ENCODE data around the gene TBP. TPM values are rescaled to one million over a fixed set of nuclear protein-coding genes. Genes with fewer than 3 reads are reported as not detected.

The TBP gene
- total and polyA plus RNA-seq, 2 of the 13 experiments (the other 11 are each of a cell fraction or from before 2014, with no cell fraction given): 21.7 to 28.1 TPM

DNA sequence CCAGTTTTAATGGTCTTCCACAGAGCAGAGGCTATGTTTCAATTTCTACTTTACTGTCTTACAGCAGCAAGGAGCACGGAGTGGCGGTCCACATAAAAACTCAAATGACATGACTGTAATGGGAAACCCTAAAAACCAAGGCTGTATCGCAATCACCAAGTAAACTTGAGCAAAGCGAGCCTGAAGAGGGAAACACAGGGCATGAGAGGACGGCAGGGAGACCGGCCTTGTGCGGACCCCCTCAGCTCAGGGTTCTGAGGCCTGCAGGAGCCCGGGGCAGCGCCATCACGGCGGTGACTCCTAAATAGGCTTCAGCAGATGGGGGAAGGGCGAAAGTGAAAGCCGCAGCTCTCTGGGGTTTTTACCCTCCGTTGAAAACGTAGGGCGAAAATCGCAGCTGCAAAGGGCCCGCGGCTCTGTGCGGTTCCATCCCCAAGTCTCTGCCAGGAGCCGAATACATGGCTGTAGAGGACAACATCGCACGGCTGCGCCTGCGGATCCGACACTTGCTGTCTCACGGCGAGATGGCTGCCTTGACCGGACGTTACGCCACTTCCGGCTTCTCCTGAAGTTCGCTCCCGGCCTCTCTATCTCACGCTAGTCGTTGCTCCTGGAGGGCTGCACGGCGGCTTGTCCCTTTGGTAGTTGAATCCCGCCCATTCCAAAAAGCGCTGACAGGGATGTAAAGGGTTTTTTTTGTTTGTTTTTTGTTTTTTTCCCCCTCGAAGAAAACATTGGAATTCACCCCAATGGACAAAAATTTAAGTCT, 1.2 kb upstream of the TBP start, which contains the start of gene PSMB1 (continued):
- TF ChIP-seq, protein P1, sequence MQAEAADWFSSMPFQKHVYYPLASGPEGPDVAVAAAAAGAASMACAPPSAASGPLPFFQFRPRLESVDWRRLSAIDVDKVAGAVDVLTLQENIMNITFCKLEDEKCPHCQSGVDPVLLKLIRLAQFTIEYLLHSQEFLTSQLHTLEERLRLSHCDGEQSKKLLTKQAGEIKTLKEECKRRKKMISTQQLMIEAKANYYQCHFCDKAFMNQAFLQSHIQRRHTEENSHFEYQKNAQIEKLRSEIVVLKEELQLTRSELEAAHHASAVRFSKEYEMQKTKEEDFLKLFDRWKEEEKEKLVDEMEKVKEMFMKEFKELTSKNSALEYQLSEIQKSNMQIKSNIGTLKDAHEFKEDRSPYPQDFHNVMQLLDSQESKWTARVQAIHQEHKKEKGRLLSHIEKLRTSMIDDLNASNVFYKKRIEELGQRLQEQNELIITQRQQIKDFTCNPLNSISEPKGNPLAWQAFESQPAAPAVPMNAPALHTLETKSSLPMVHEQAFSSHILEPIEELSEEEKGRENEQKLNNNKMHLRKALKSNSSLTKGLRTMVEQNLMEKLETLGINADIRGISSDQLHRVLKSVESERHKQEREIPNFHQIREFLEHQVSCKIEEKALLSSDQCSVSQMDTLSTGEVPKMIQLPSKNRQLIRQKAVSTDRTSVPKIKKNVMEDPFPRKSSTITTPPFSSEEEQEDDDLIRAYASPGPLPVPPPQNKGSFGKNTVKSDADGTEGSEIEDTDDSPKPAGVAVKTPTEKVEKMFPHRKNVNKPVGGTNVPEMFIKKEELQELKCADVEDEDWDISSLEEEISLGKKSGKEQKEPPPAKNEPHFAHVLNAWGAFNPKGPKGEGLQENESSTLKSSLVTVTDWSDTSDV (CRISPR knock-in tag; IDR thresholded peaks at IDR 0.05): peak; percentile 83; the same call in 1 of the 2 replicates
- no peak for TF ChIP-seq CHD4 (IDR thresholded peaks at IDR 0.05; ENCODE audit: borderline replicate concordance, low read length)
- TF ChIP-seq, protein P2, sequence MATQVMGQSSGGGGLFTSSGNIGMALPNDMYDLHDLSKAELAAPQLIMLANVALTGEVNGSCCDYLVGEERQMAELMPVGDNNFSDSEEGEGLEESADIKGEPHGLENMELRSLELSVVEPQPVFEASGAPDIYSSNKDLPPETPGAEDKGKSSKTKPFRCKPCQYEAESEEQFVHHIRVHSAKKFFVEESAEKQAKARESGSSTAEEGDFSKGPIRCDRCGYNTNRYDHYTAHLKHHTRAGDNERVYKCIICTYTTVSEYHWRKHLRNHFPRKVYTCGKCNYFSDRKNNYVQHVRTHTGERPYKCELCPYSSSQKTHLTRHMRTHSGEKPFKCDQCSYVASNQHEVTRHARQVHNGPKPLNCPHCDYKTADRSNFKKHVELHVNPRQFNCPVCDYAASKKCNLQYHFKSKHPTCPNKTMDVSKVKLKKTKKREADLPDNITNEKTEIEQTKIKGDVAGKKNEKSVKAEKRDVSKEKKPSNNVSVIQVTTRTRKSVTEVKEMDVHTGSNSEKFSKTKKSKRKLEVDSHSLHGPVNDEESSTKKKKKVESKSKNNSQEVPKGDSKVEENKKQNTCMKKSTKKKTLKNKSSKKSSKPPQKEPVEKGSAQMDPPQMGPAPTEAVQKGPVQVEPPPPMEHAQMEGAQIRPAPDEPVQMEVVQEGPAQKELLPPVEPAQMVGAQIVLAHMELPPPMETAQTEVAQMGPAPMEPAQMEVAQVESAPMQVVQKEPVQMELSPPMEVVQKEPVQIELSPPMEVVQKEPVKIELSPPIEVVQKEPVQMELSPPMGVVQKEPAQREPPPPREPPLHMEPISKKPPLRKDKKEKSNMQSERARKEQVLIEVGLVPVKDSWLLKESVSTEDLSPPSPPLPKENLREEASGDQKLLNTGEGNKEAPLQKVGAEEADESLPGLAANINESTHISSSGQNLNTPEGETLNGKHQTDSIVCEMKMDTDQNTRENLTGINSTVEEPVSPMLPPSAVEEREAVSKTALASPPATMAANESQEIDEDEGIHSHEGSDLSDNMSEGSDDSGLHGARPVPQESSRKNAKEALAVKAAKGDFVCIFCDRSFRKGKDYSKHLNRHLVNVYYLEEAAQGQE (IDR thresholded peaks at IDR 0.05; ENCODE audit: borderline replicate concordance in 1 of 2, low read depth in 1 of 2, low read length in 2 of 2): peak in 1 of 2 experiments; percentile 76; a peak in 1 of 4 replicates
- no peak for TF ChIP-seq ZBTB49 (CRISPR knock-in tag; IDR thresholded peaks at IDR 0.05; ENCODE audit: borderline replicate concordance)
- TF ChIP-seq NR2F2 (IDR thresholded peaks at IDR 0.05; ENCODE audit: borderline replicate concordance, low read depth): no peak
- TF ChIP-seq, protein P3, sequence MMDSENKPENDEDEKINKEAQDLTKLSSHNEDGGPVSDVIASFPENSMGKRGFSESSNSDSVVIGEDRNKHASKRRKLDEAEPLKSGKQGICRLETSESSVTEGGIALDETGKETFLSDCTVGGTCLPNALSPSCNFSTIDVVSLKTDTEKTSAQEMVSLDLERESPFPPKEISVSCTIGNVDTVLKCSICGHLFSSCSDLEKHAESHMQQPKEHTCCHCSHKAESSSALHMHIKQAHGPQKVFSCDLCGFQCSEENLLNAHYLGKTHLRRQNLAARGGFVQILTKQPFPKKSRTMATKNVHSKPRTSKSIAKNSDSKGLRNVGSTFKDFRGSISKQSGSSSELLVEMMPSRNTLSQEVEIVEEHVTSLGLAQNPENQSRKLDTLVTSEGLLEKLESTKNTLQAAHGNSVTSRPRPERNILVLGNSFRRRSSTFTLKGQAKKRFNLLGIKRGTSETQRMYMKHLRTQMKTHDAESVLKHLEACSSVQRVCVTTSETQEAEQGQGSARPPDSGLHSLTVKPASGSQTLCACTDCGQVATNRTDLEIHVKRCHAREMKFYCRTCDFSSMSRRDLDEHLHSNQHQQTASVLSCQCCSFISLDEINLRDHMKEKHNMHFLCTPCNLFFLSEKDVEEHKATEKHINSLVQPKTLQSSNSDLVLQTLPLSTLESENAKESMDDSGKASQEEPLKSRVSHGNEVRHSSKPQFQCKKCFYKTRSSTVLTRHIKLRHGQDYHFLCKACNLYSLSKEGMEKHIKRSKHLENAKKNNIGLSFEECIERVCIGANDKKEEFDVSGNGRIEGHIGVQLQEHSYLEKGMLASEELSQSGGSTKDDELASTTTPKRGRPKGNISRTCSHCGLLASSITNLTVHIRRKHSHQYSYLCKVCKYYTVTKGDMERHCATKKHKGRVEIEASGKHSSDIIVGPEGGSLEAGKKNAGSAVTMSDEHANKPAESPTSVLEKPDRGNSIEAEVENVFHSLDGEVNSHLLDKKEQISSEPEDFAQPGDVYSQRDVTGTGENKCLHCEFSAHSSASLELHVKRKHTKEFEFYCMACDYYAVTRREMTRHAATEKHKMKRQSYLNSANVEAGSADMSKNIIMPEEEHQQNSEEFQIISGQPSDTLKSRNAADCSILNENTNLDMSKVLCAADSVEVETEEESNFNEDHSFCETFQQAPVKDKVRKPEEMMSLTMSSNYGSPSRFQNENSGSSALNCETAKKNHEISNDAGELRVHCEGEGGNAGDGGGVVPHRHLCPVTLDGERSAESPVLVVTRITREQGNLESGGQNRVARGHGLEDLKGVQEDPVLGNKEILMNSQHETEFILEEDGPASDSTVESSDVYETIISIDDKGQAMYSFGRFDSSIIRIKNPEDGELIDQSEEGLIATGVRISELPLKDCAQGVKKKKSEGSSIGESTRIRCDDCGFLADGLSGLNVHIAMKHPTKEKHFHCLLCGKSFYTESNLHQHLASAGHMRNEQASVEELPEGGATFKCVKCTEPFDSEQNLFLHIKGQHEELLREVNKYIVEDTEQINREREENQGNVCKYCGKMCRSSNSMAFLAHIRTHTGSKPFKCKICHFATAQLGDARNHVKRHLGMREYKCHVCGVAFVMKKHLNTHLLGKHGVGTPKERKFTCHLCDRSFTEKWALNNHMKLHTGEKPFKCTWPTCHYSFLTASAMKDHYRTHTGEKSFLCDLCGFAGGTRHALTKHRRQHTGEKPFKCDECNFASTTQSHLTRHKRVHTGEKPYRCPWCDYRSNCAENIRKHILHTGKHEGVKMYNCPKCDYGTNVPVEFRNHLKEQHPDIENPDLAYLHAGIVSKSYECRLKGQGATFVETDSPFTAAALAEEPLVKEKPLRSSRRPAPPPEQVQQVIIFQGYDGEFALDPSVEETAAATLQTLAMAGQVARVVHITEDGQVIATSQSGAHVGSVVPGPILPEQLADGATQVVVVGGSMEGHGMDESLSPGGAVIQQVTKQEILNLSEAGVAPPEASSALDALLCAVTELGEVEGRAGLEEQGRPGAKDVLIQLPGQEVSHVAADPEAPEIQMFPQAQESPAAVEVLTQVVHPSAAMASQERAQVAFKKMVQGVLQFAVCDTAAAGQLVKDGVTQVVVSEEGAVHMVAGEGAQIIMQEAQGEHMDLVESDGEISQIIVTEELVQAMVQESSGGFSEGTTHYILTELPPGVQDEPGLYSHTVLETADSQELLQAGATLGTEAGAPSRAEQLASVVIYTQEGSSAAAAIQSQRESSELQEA (CRISPR knock-in tag; IDR thresholded peaks at IDR 0.05; ENCODE audit: not compliant biosample characterization): peak; percentile 98
- peak; percentile 94 for TF ChIP-seq BRCA1 (CRISPR knock-in tag; IDR thresholded peaks at IDR 0.05)

All from HepG2 (cell line).